Suprapubic skin (tissue), 3 donors: ENCODE results near the gene SLC35G2.

Source experiments
- POLR2A ChIP-seq, 2 donors: fragments of 450-650 bp; IDR thresholded peaks; one replicate each; pipeline ENCODE4 v1.6.1; 2017; ENCODE audit warnings: antibody characterized with exemption in 2 of 2, mild to moderate bottlenecking in 2 of 2, moderate library complexity in 2 of 2
- TF ChIP-seq, protein P1 (sequence below), 2 donors: fragments of 200-600 bp in 1 of 2; fragments of 450-650 bp in 1 of 2; sonication (generic) in 1 of 2; IDR thresholded peaks; one replicate each; pipeline ENCODE4 v1.5.1; 2016 to 2019; ENCODE audit warnings: antibody characterized with exemption in 2 of 2, mild to moderate bottlenecking in 1 of 2, moderate library complexity in 1 of 2

DNA sequence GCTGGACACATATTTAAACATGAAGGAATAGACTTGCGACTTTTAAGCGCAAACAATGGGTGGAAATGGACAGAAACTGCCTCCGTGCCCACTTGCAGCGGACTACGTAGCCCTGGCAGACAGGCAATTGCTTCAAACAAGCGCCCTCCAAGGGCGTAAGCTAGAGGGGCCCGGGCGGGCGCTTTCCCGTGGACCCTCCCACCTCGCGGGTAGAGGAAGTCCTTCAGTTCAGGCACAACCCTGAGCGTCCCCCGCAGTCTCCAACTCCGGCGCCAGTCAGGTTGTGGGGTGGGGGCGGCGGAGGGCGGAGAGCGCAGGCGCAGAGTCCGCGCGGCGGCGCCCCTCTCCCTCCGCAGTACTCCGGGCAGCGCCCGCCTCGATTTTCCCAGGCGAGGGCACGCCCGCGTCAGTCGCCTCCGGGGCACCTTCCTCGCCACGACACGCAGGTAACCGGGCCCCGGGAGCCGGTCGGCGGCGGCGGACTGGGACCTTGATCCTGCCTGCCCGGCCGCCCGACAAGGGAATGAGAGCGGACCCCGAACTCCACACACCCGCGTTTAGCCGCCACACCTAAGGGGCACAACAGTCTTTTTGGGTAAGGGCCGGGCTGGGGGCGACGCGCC is at the start of gene SLC35G2:
- TF ChIP-seq, protein P1, sequence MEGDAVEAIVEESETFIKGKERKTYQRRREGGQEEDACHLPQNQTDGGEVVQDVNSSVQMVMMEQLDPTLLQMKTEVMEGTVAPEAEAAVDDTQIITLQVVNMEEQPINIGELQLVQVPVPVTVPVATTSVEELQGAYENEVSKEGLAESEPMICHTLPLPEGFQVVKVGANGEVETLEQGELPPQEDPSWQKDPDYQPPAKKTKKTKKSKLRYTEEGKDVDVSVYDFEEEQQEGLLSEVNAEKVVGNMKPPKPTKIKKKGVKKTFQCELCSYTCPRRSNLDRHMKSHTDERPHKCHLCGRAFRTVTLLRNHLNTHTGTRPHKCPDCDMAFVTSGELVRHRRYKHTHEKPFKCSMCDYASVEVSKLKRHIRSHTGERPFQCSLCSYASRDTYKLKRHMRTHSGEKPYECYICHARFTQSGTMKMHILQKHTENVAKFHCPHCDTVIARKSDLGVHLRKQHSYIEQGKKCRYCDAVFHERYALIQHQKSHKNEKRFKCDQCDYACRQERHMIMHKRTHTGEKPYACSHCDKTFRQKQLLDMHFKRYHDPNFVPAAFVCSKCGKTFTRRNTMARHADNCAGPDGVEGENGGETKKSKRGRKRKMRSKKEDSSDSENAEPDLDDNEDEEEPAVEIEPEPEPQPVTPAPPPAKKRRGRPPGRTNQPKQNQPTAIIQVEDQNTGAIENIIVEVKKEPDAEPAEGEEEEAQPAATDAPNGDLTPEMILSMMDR (IDR thresholded peaks at IDR 0.05), result no peak
- TF ChIP-seq POLR2A (IDR thresholded peaks at IDR 0.05), result no peak
